Loucy (cell line): Measurements from ENCODE around the gene IGSF21.

Experiments used
- H2AFZ ChIP-seq: fragments of 200-600 bp; sonication (generic); 2 replicates; pipeline ENCODE4 v1.6.0; 2016; ENCODE audit warnings: antibody characterized with exemption, mild to moderate bottlenecking, low read length, moderate library complexity
- H3F3A ChIP-seq: fragments of 200-600 bp; 2 replicates; pipeline ENCODE4 v1.6.0; 2016; ENCODE audit warnings: antibody characterized with exemption, low read depth, mild to moderate bottlenecking
- H3K27me3 ChIP-seq: fragments of 200-600 bp; sonication (generic); 2 replicates; pipeline ENCODE4 v1.6.1; 2014; ENCODE audit warnings: low read length, mild to moderate bottlenecking; ENCODE audit not compliant: insufficient read depth, poor library complexity, severe bottlenecking
- H3K36me3 ChIP-seq: fragments of 200-600 bp; sonication (generic); 2 replicates; pipeline ENCODE4 v1.6.1; 2016; ENCODE audit warnings: low read length; ENCODE audit not compliant: insufficient read depth
- H3K4me1 ChIP-seq: fragments of 200-600 bp; sonication (generic); 2 replicates; pipeline ENCODE4 v1.5.1; 2014; ENCODE audit warnings: low read length, mild to moderate bottlenecking; ENCODE audit not compliant: insufficient read depth, poor library complexity, severe bottlenecking
- H3K4me2 ChIP-seq: fragments of 200-600 bp; sonication (generic); 2 replicates; pipeline ENCODE4 v1.6.0; 2014; ENCODE audit warnings: antibody characterized with exemption, low read length, low read depth, mild to moderate bottlenecking; ENCODE audit not compliant: poor library complexity, severe bottlenecking
- H3K4me3 ChIP-seq: fragments of 200-600 bp; sonication (generic); 2 replicates; pipeline ENCODE4 v1.5.1; 2014; ENCODE audit warnings: low read length, mild to moderate bottlenecking, mixed read lengths; ENCODE audit not compliant: poor library complexity, severe bottlenecking
- H3K79me2 ChIP-seq: fragments of 200-600 bp; sonication (generic); 2 replicates; pipeline ENCODE4 v1.6.1; 2014; ENCODE audit warnings: low read length; ENCODE audit not compliant: insufficient read depth
- H3K9ac ChIP-seq: fragments of 200-600 bp; sonication (generic); 2 replicates; pipeline ENCODE4 v1.6.0; 2014; ENCODE audit warnings: mild to moderate bottlenecking, low read depth, low read length, moderate library complexity; ENCODE audit not compliant: poor library complexity, severe bottlenecking
- H3K9me2 ChIP-seq: fragments of 200-600 bp; sonication (generic); replicated peaks from 2 replicates; pipeline ENCODE4 v1.6.1; 2016; ENCODE audit warnings: low read depth, low read length, mixed read lengths
- H3K9me3 ChIP-seq: fragments of 200-600 bp; sonication (generic); 2 replicates; pipeline ENCODE4 v1.6.1; 2014; ENCODE audit warnings: mild to moderate bottlenecking, antibody characterized with exemption, low read length, low read depth; ENCODE audit not compliant: insufficient read depth
- H4K20me1 ChIP-seq: fragments of 200-600 bp; sonication (generic); 2 replicates; pipeline ENCODE4 v1.6.0; 2014; ENCODE audit warnings: antibody characterized with exemption, low read length, mild to moderate bottlenecking; ENCODE audit not compliant: insufficient read depth, poor library complexity, severe bottlenecking
- EZH2phosphoT487 ChIP-seq: fragments of 200-600 bp; IDR thresholded peaks from 2 replicates; pipeline ENCODE4 v1.6.1; 2018; ENCODE audit warnings: antibody characterized with exemption, mild to moderate bottlenecking, moderate library complexity, borderline replicate concordance
- TF ChIP-seq, protein P1 (sequence below): fragments of 200-600 bp; sonication (generic); conservative IDR thresholded peaks from 2 replicates; pipeline ENCODE4 v1.5.1; 2014; ENCODE audit warnings: mild to moderate bottlenecking, antibody characterized with exemption, low read length

IGSF21 gene

GRCh38 chr1:18329469-18330253 is 222.1 kb downstream of the IGSF21 start:
- no peaks in the 10 kb centered on the region for H3K79me2 ChIP-seq
- no peak overlapping the region for H3K4me3 ChIP-seq
- H4K20me1 ChIP-seq = no peaks in the 10 kb centered on the region
- no peak overlapping the region for H2AFZ ChIP-seq
- H3K9me3 ChIP-seq = no peaks in the 10 kb centered on the region; the same call in 1 of the 2 replicates
- H3K9ac ChIP-seq = no peak overlapping the region
- H3K4me2 ChIP-seq = no peak overlapping the region
- no peaks in the 10 kb centered on the region for H3K4me1 ChIP-seq
- no peaks in the 10 kb centered on the region for H3K36me3 ChIP-seq
- no peaks in the 10 kb centered on the region for H3K27me3 ChIP-seq
- H3F3A ChIP-seq = no peaks in the 10 kb centered on the region
- no peaks in the 10 kb centered on the region for H3K9me2 ChIP-seq
- no peak for TF ChIP-seq EZH2phosphoT487
- TF ChIP-seq, protein P1, sequence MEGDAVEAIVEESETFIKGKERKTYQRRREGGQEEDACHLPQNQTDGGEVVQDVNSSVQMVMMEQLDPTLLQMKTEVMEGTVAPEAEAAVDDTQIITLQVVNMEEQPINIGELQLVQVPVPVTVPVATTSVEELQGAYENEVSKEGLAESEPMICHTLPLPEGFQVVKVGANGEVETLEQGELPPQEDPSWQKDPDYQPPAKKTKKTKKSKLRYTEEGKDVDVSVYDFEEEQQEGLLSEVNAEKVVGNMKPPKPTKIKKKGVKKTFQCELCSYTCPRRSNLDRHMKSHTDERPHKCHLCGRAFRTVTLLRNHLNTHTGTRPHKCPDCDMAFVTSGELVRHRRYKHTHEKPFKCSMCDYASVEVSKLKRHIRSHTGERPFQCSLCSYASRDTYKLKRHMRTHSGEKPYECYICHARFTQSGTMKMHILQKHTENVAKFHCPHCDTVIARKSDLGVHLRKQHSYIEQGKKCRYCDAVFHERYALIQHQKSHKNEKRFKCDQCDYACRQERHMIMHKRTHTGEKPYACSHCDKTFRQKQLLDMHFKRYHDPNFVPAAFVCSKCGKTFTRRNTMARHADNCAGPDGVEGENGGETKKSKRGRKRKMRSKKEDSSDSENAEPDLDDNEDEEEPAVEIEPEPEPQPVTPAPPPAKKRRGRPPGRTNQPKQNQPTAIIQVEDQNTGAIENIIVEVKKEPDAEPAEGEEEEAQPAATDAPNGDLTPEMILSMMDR = no peak

- Histone ChIP-seq H3F3A (no peaks in the 10 kb centered on the region), H3K9me3 (no peaks in the 10 kb centered on the region; the same call in 1 of the 2 replicates), H3K27me3 (no peaks in the 10 kb centered on the region), H3K9ac (no peak overlapping the region), H3K4me3 (no peak overlapping the region), H4K20me1 (no peaks in the 10 kb centered on the region), H3K4me2 (no peak overlapping the region), H2AFZ (no peak overlapping the region), H3K9me2 (no peaks in the 10 kb centered on the region), H3K4me1 (no peaks in the 10 kb centered on the region), H3K36me3 (no peaks in the 10 kb centered on the region), H3K79me2 (no peaks in the 10 kb centered on the region)
- no peak for TF ChIP-seq EZH2phosphoT487
- TF ChIP-seq, protein P1 = no peak
Measured at GRCh38 chr1:18332576-18332975, 225.0 kb downstream of the IGSF21 start.

GRCh38 chr1:18333220-18333619 is 225.6 kb downstream of the IGSF21 start:
- H3K9me3 ChIP-seq = no peaks in the 10 kb centered on the region; the same call in 1 of the 2 replicates
- no peak overlapping the region for H2AFZ ChIP-seq

More at GRCh38 chr1:18333220-18333619, 225.6 kb downstream of the IGSF21 start:
- no peak for TF ChIP-seq EZH2phosphoT487
- TF ChIP-seq, protein P1 = no peak
- no peaks in the 10 kb centered on the region for H4K20me1 ChIP-seq
- no peaks in the 10 kb centered on the region for H3K4me1 ChIP-seq
- H3K9me2 ChIP-seq = no peaks in the 10 kb centered on the region
- no peak overlapping the region for H3K4me3 ChIP-seq
- no peaks in the 10 kb centered on the region for H3K79me2 ChIP-seq
- H3F3A ChIP-seq = no peaks in the 10 kb centered on the region
- no peaks in the 10 kb centered on the region for H3K27me3 ChIP-seq
- no peak overlapping the region for H3K9ac ChIP-seq
- H3K36me3 ChIP-seq = no peaks in the 10 kb centered on the region
- H3K4me2 ChIP-seq = no peak overlapping the region
